ENCODE measurements around the gene POLR3H.
A peak's percentile ranks its signal among the peaks of the same experiment; 100 is the strongest.

Gene POLR3H

GRCh38 chr22:41491374-41492100, 52.7 kb downstream of the POLR3H start (continued):
- TF ChIP-seq ZBTB8A (tag by site-specific recombination; IDR thresholded peaks at IDR 0.05) (peak; percentile 37; the same call in 1 of the 2 replicates), SCRT1 (tag by site-specific recombination; IDR thresholded peaks at IDR 0.05; ENCODE audit: borderline replicate concordance) (peak; percentile 83; the same call in 1 of the 2 replicates), ZNF560 (tag by site-specific recombination; IDR thresholded peaks at IDR 0.05; ENCODE audit: borderline replicate concordance) (no peak), PRDM6 (tag by site-specific recombination; IDR thresholded peaks at IDR 0.05) (peak; percentile 99), ZNF341 (tag by site-specific recombination; IDR thresholded peaks at IDR 0.05; ENCODE audit: low read depth) (peak; percentile 75), ZNF610 (tag by site-specific recombination; IDR thresholded peaks at IDR 0.05; ENCODE audit: borderline replicate concordance) (peak; percentile 41; the same call in 1 of the 2 replicates), ZIC2 (tag by site-specific recombination; IDR thresholded peaks at IDR 0.05) (peak; percentile 87), ZNF18 (tag by site-specific recombination; IDR thresholded peaks at IDR 0.05) (peak; percentile 18; the same call in 1 of the 2 replicates), MZF1 (tag by site-specific recombination; IDR thresholded peaks at IDR 0.05; ENCODE audit: borderline replicate concordance) (no peak), ZNF629 (tag by site-specific recombination; IDR thresholded peaks at IDR 0.05) (0 out of 2 replicates have a peak, but pooled peaks have one; percentile 8), ZSCAN30 (tag by site-specific recombination; IDR thresholded peaks at IDR 0.05) (0 out of 2 replicates have a peak, but pooled peaks have one; percentile 22), FEZF1 (tag by site-specific recombination; IDR thresholded peaks at IDR 0.05) (peak; percentile 89)

- H3K27ac ChIP-seq (ENCODE audit: extremely low read depth, low read depth, low read length), result no peak overlapping the region
- CTCF ChIA-PET, result interaction anchor here (0.6 to 3.3 kb wide), 5 partner anchors 29 to 565 kb away, joined by 3 to 23 read pairs (median 4); no protein-coding TSS in a partner anchor
- H3K36me3 ChIP-seq (ENCODE audit: control insufficient read depth in 2 of 2, insufficient read depth in 1 of 2, low read length in 2 of 2), result no peaks in the 10 kb centered on the region; a peak in 1 of 3 replicates
- TF ChIP-seq ZNF121 (tag by site-specific recombination; IDR thresholded peaks at IDR 0.05), result peak; percentile 95
- no peak for TF ChIP-seq ZBTB20 (tag by site-specific recombination; IDR thresholded peaks at IDR 0.05)
- peaks cover 25% of the 10 kb centered on the region for H3K4me1 ChIP-seq (ENCODE audit: control insufficient read depth, insufficient read depth, low read length)
- no peak overlapping the region for H3K4me3 ChIP-seq (ENCODE audit: low read depth, low read length)
- POLR2A ChIA-PET, result interaction anchor here (0.5 to 1.7 kb wide), 4 partner anchors 10 to 229 kb away, joined by 3 to 5 read pairs (median 4); partner anchors contain the start of gene TOB2
- no peaks in the 10 kb centered on the region for H3K9me3 ChIP-seq (ENCODE audit: control insufficient read depth, insufficient read depth, low read depth, low read length)
Observed at GRCh38 chr22:41488596-41489385, 55.5 kb downstream of the POLR3H start.

GRCh38 chr22:41488076-41488475, 56.2 kb downstream of the POLR3H start:
- H3K4me1 ChIP-seq (ENCODE audit: control insufficient read depth, insufficient read depth, low read length), result peaks cover 25% of the 10 kb centered on the region
- H3K4me3 ChIP-seq (ENCODE audit: low read depth, low read length), result no peak overlapping the region
- ChIA-PET CTCF (interaction anchor here (0.6 to 1.0 kb wide), 2 partner anchors 88 to 565 kb away, joined by 3 to 5 read pairs; no protein-coding TSS in a partner anchor), POLR2A (interaction anchor here (1.7 kb wide), 1 partner anchor 42 kb away, joined by 5 read pairs; the partner anchor contains the start of gene TOB2)
- TF ChIP-seq ZNF157 (tag by site-specific recombination; IDR thresholded peaks at IDR 0.05) (no peak), ZNF530 (tag by site-specific recombination; IDR thresholded peaks at IDR 0.05; ENCODE audit: low read depth) (no peak), ZNF701 (tag by site-specific recombination; IDR thresholded peaks at IDR 0.05) (no peak), SALL2 (tag by site-specific recombination; IDR thresholded peaks at IDR 0.05; ENCODE audit: borderline replicate concordance) (no peak)
- H3K27ac ChIP-seq (ENCODE audit: extremely low read depth, low read depth, low read length), result no peak overlapping the region
- H3K36me3 ChIP-seq (ENCODE audit: control insufficient read depth in 2 of 2, insufficient read depth in 1 of 2, low read length in 2 of 2), result no peaks in the 10 kb centered on the region; a peak in 1 of 3 replicates
- no peaks in the 10 kb centered on the region for H3K9me3 ChIP-seq (ENCODE audit: control insufficient read depth, insufficient read depth, low read depth, low read length)
